A673 (cell line): ENCODE results near the gene CCDC32.

Experiments used
- EZH2 ChIP-seq: fragments of 200-600 bp; sonication (generic); IDR thresholded peaks from 2 replicates; pipeline ENCODE4 v1.6.1; 2017; ENCODE audit warnings: borderline replicate concordance, low read depth, mild to moderate bottlenecking, mixed read lengths, antibody characterized with exemption, low read length; ENCODE audit not compliant: poor library complexity, severe bottlenecking
- TF ChIP-seq, protein P1 (sequence below): fragments of 300-800, 200-600 bp; sonication (generic); conservative IDR thresholded peaks from 2 replicates; pipeline ENCODE4 v1.5.1; 2017; ENCODE audit warnings: low read depth, mild to moderate bottlenecking, antibody characterized with exemption, low read length, moderate library complexity, mixed read lengths

DNA sequence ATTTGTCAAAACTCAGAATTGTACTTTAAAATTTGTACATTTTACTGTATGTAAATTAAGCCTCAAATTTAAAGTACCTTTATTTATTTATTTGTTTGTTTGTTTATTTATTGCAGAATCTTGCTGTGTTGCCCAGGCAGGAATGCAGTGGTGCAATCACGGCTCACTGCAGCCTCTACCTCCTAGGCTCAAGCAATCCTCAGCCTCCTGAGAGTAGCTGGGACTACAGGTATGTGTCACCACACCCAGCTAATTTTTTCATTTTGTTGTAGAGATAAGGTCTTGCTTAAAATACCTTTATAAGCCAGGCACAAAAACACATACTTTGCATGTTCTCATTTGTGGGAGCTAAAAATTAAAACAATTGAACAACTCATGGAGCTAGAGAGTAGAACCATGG is 56.6 kb downstream of the CCDC32 start:
- TF ChIP-seq, protein P1, sequence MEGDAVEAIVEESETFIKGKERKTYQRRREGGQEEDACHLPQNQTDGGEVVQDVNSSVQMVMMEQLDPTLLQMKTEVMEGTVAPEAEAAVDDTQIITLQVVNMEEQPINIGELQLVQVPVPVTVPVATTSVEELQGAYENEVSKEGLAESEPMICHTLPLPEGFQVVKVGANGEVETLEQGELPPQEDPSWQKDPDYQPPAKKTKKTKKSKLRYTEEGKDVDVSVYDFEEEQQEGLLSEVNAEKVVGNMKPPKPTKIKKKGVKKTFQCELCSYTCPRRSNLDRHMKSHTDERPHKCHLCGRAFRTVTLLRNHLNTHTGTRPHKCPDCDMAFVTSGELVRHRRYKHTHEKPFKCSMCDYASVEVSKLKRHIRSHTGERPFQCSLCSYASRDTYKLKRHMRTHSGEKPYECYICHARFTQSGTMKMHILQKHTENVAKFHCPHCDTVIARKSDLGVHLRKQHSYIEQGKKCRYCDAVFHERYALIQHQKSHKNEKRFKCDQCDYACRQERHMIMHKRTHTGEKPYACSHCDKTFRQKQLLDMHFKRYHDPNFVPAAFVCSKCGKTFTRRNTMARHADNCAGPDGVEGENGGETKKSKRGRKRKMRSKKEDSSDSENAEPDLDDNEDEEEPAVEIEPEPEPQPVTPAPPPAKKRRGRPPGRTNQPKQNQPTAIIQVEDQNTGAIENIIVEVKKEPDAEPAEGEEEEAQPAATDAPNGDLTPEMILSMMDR: no peak
- TF ChIP-seq EZH2: no peak
